ENCODE data around the gene C14orf119. TPM values are rescaled to one million over a fixed set of nuclear protein-coding genes. Genes with fewer than 3 reads are reported as not detected.

Gene C14orf119
- total RNA-seq, 1 experiment from 2014 or later: 54.5 TPM

DNA sequence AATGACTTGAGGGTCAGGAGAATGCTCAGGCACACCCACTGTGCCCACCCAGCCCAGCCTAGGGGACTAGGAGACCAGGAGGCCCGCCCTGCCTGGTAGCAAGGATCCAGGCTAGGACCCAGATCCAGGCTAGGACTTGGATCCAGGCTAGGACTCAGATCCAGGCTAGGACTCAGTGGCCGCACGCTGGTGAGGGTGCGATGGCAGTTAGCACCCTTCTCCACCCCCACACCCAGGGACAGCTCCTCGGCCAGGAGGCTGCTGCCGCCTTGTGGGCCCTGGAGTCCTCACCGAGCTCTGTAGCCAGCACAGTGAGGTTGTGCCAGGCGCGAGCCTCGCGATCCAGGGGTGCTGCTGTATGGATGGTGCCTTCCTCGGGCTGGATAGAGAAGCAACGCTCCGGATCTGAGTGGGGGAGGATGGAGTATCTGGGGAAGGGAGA, 43.1 kb upstream of the C14orf119 start:
- Histone ChIP-seq H3K4me3 (ENCODE audit: low read depth, low read length, poor library complexity, severe bottlenecking) (no peak overlapping the region), H3K27me3 (replicated peaks; ENCODE audit: insufficient read depth, low read depth, low read length, poor library complexity) (no peaks in the 10 kb centered on the region), H3K4me1 (ENCODE audit: insufficient read depth, low read length, poor library complexity, severe bottlenecking) (peaks cover 14% of the 10 kb centered on the region), H3K9me3 (ENCODE audit: low read depth, low read length, poor library complexity, severe bottlenecking) (no peaks in the 10 kb centered on the region), H3K36me3 (ENCODE audit: insufficient read depth, low read length, poor library complexity, severe bottlenecking) (peaks cover 42% of the 10 kb centered on the region), H3K27ac (ENCODE audit: low read depth, low read length, poor library complexity, severe bottlenecking) (peak overlapping the region; percentile 50)
- peak; percentile 44 for DNase-seq (ENCODE audit: low spot score)
- CTCF ChIA-PET: interaction anchor here (0.5 to 10.7 kb wide), 5 partner anchors 25 to 70 kb away, joined by 3 to 134 read pairs (median 5); partner anchors contain the start of gene AJUBA
- TF ChIP-seq EZH2 (IDR thresholded peaks at IDR 0.05; ENCODE audit: borderline replicate concordance, low read depth, low read length, poor library complexity, severe bottlenecking): no peak
- TF ChIP-seq, protein P1, sequence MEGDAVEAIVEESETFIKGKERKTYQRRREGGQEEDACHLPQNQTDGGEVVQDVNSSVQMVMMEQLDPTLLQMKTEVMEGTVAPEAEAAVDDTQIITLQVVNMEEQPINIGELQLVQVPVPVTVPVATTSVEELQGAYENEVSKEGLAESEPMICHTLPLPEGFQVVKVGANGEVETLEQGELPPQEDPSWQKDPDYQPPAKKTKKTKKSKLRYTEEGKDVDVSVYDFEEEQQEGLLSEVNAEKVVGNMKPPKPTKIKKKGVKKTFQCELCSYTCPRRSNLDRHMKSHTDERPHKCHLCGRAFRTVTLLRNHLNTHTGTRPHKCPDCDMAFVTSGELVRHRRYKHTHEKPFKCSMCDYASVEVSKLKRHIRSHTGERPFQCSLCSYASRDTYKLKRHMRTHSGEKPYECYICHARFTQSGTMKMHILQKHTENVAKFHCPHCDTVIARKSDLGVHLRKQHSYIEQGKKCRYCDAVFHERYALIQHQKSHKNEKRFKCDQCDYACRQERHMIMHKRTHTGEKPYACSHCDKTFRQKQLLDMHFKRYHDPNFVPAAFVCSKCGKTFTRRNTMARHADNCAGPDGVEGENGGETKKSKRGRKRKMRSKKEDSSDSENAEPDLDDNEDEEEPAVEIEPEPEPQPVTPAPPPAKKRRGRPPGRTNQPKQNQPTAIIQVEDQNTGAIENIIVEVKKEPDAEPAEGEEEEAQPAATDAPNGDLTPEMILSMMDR (conservative IDR thresholded peaks at IDR 0.05; ENCODE audit: low read depth, low read length): peak; percentile 49
- no TSS peak for BruUV-seq (replicated peaks)
- POLR2A ChIA-PET (ENCODE audit: low non-redundant PET): interaction anchor here (0.5 kb wide), 1 partner anchor 10 kb away, joined by 3 read pairs; no protein-coding TSS in a partner anchor
- intact Hi-C loops (cut with micrococcal nuclease; ENCODE audit: unreplicated experiment): loop anchor here (10.0 kb wide), 1 partner anchor 497 kb away; no protein-coding TSS in a partner anchor

DNA sequence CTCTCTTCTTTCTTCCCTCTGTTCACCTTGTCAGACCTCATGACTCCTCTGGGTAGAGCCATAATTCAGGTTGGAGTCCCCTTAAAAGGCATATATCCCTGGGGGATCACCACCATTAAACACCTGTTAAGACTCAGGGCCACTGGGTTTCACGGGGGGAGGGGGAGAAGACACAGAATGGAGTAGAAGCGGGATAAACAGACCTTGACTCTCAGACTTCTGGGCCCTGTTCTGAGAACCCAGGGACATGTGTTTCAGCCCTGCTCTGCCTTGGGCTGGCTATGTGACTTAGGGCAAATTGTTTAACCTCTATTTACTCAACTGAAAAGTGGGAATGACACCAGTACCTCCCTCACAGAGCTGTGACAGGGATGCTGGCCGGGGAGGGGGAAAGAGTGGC, 42.6 kb upstream of the C14orf119 start:
- H3K27me3 ChIP-seq (replicated peaks; ENCODE audit: insufficient read depth, low read depth, low read length, poor library complexity): no peaks in the 10 kb centered on the region
- H3K4me3 ChIP-seq (ENCODE audit: low read depth, low read length, poor library complexity, severe bottlenecking): no peak overlapping the region
- no TSS peak for BruUV-seq (replicated peaks)
- intact Hi-C loops (cut with micrococcal nuclease; ENCODE audit: unreplicated experiment): loop anchor here (10.0 kb wide), 1 partner anchor 498 kb away; no protein-coding TSS in a partner anchor
- no peaks in the 10 kb centered on the region for H3K9me3 ChIP-seq (ENCODE audit: low read depth, low read length, poor library complexity, severe bottlenecking)
- peaks cover 14% of the 10 kb centered on the region for H3K4me1 ChIP-seq (ENCODE audit: insufficient read depth, low read length, poor library complexity, severe bottlenecking)
- H3K27ac ChIP-seq (ENCODE audit: low read depth, low read length, poor library complexity, severe bottlenecking): peak overlapping the region; percentile 50
- CTCF ChIA-PET: interaction anchor here (0.8 to 10.7 kb wide), 4 partner anchors 26 to 70 kb away, joined by 3 to 134 read pairs (median 4); partner anchors contain the start of gene AJUBA
- H3K36me3 ChIP-seq (ENCODE audit: insufficient read depth, low read length, poor library complexity, severe bottlenecking): peaks cover 42% of the 10 kb centered on the region
- TF ChIP-seq EZH2 (IDR thresholded peaks at IDR 0.05; ENCODE audit: borderline replicate concordance, low read depth, low read length, poor library complexity, severe bottlenecking): no peak
- TF ChIP-seq, protein P1 (conservative IDR thresholded peaks at IDR 0.05; ENCODE audit: low read depth, low read length): no peak
- POLR2A ChIA-PET (ENCODE audit: low non-redundant PET): no interaction called here
- DNase-seq (ENCODE audit: low spot score): no peak

DNA sequence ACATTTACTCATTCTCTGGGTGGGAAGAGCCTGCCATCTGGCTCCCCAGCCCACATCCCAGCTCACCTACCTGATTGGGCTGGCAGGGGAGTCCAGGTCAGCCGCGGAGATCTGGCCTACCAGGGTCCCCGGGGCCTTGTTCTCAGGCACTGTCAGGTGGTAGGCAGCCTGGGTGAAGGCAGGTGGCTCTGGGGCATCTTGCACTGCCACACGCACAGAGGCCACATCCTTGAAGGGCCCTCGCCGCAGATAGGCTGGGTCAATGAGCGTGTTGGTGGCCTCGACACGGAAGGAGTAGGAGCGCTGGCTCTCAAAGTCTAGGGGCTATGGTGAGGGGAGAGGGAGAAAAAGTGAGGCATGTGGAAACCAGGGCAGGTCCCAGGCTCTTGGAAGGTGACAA, 41.9 kb upstream of the C14orf119 start:
- H3K4me3 ChIP-seq (ENCODE audit: low read depth, low read length, poor library complexity, severe bottlenecking): no peak overlapping the region
- no peaks in the 10 kb centered on the region for H3K27me3 ChIP-seq (replicated peaks; ENCODE audit: insufficient read depth, low read depth, low read length, poor library complexity)
- no peak for DNase-seq (ENCODE audit: low spot score)
- peaks cover 18% of the 10 kb centered on the region for H3K4me1 ChIP-seq (ENCODE audit: insufficient read depth, low read length, poor library complexity, severe bottlenecking)
- no peak for TF ChIP-seq EZH2 (IDR thresholded peaks at IDR 0.05; ENCODE audit: borderline replicate concordance, low read depth, low read length, poor library complexity, severe bottlenecking)
- TF ChIP-seq, protein P1 (conservative IDR thresholded peaks at IDR 0.05; ENCODE audit: low read depth, low read length): no peak
- ChIA-PET CTCF (interaction anchor here (1.9 to 10.7 kb wide), 2 partner anchors 59 to 67 kb away, joined by 16 to 134 read pairs; no protein-coding TSS in a partner anchor), POLR2A (ENCODE audit: low non-redundant PET) (interaction anchor here (0.5 to 0.6 kb wide), 2 partner anchors 26 to 182 kb away, joined by 3 to 5 read pairs; no protein-coding TSS in a partner anchor)
- H3K9me3 ChIP-seq (ENCODE audit: low read depth, low read length, poor library complexity, severe bottlenecking): no peaks in the 10 kb centered on the region
- peaks cover 40% of the 10 kb centered on the region for H3K36me3 ChIP-seq (ENCODE audit: insufficient read depth, low read length, poor library complexity, severe bottlenecking)
- H3K27ac ChIP-seq (ENCODE audit: low read depth, low read length, poor library complexity, severe bottlenecking): no peak overlapping the region
- intact Hi-C loops (cut with micrococcal nuclease; ENCODE audit: unreplicated experiment): loop anchor here (10.0 kb wide), 1 partner anchor 499 kb away; no protein-coding TSS in a partner anchor
- no TSS peak for BruUV-seq (replicated peaks)

Data from A673 (cell line).